Mesenchymal stem cell (in vitro differentiated cells and primary cell): ENCODE data around the gene CSRP1.
A peak's percentile ranks its signal among the peaks of the same experiment; 100 is the strongest.

Experiments used
- DNase-seq: peaks from one replicate; pipeline ENCODE4 v3.0.0-alpha.2; 2013
- H2AFZ ChIP-seq: one replicate; pipeline ENCODE4 v1.6.1; 2013; ENCODE audit warnings: low read depth, mild to moderate bottlenecking, control low read depth, inconsistent platforms, low read length, moderate library complexity
- H2AK5ac ChIP-seq: 2 replicates; pipeline ENCODE4 v1.6.1; 2013; ENCODE audit warnings: low read length, moderate library complexity, mild to moderate bottlenecking, inconsistent platforms; ENCODE audit not compliant: severe bottlenecking
- H2BK120ac ChIP-seq: one replicate; pipeline ENCODE4 v1.6.1; 2013; ENCODE audit warnings: low read depth, mild to moderate bottlenecking, inconsistent platforms, low read length, moderate library complexity
- H2BK12ac ChIP-seq, 2 experiments: one replicate each; pipeline ENCODE4 v1.6.1; 2013; ENCODE audit warnings: inconsistent platforms in 2 of 2, low read length in 2 of 2, mild to moderate bottlenecking in 2 of 2, moderate library complexity in 2 of 2, control low read depth in 1 of 2
- H2BK15ac ChIP-seq: one replicate; pipeline ENCODE4 v1.6.1; 2013; ENCODE audit warnings: mild to moderate bottlenecking, low read depth, inconsistent platforms; ENCODE audit not compliant: poor library complexity, severe bottlenecking
- H2BK5ac ChIP-seq: 2 replicates; pipeline ENCODE4 v1.6.1; 2013; ENCODE audit warnings: low read depth, mild to moderate bottlenecking, low read length, control low read depth, inconsistent platforms; ENCODE audit not compliant: poor library complexity, severe bottlenecking
- H3K14ac ChIP-seq, 2 experiments: one replicate each; pipeline ENCODE4 v1.6.1; 2013; ENCODE audit warnings: inconsistent platforms in 2 of 2, low read length in 2 of 2, control low read depth in 1 of 2, mild to moderate bottlenecking in 1 of 2, moderate library complexity in 1 of 2
- H3K18ac ChIP-seq, 2 experiments: one replicate each; pipeline ENCODE4 v1.6.1; 2013; ENCODE audit warnings: inconsistent platforms in 2 of 2, low read length in 2 of 2, control low read depth in 1 of 2, low read depth in 1 of 2, mild to moderate bottlenecking in 1 of 2
- H3K23ac ChIP-seq, 2 experiments: one replicate each; pipeline ENCODE4 v1.6.1; 2013; ENCODE audit warnings: inconsistent platforms in 2 of 2, low read length in 2 of 2, mild to moderate bottlenecking in 2 of 2, moderate library complexity in 2 of 2, control low read depth in 1 of 2
- H3K27ac ChIP-seq: 2 replicates; pipeline ENCODE4 v1.5.1; 2013; ENCODE audit warnings: mild to moderate bottlenecking, moderate library complexity, low read length, control low read depth, inconsistent platforms; ENCODE audit not compliant: poor library complexity, severe bottlenecking
- H3K27me3 ChIP-seq, 2 experiments: 2 replicates each; pipeline versions ENCODE4 v1.6.1 to v1.7.0; 2013; ENCODE audit warnings: low read length in 2 of 2, mild to moderate bottlenecking in 2 of 2, moderate library complexity in 2 of 2, control low read depth in 1 of 2, inconsistent platforms in 1 of 2; ENCODE audit not compliant: control insufficient read depth in 1 of 2, insufficient read depth in 1 of 2
- H3K36me3 ChIP-seq, 2 experiments: 2 replicates each; pipeline versions ENCODE4 v1.6.1 to v1.7.0; 2013; ENCODE audit warnings: low read length in 2 of 2, control low read depth in 1 of 2, inconsistent platforms in 1 of 2, low read depth in 1 of 2, mild to moderate bottlenecking in 1 of 2; ENCODE audit not compliant: insufficient read depth in 2 of 2, control insufficient read depth in 1 of 2
- H3K4ac ChIP-seq, 2 experiments: one replicate each; pipeline ENCODE4 v1.6.1; 2013; ENCODE audit warnings: inconsistent platforms in 2 of 2, low read length in 2 of 2, mild to moderate bottlenecking in 2 of 2, moderate library complexity in 2 of 2, control low read depth in 1 of 2, low read depth in 1 of 2
- H3K4me1 ChIP-seq: 2 replicates; pipeline ENCODE4 v1.6.1; 2013; ENCODE audit warnings: low read depth, low read length, control low read depth; ENCODE audit not compliant: control insufficient read depth, insufficient read depth
- H3K4me2 ChIP-seq: 2 replicates; pipeline ENCODE4 v1.6.1; 2013; ENCODE audit warnings: low read length, mild to moderate bottlenecking, inconsistent platforms; ENCODE audit not compliant: poor library complexity, severe bottlenecking
- H3K4me3 ChIP-seq, 2 experiments: 2 replicates each; pipeline versions ENCODE4 v1.5.1 to v1.7.0; 2013; ENCODE audit warnings: low read length in 2 of 2, mild to moderate bottlenecking in 2 of 2, control low read depth in 1 of 2, low read depth in 1 of 2; ENCODE audit not compliant: insufficient read depth in 1 of 2
- H3K79me1 ChIP-seq: replicated peaks from 2 replicates; pipeline ENCODE4 v1.6.1; 2013; ENCODE audit warnings: mild to moderate bottlenecking, control low read depth, low read length, inconsistent platforms; ENCODE audit not compliant: poor library complexity, severe bottlenecking
- H3K9ac ChIP-seq: 2 replicates; pipeline ENCODE4 v1.7.0; 2013; ENCODE audit warnings: mild to moderate bottlenecking, low read length, moderate library complexity
- H3K9me3 ChIP-seq: 2 replicates; pipeline ENCODE4 v1.7.0; 2013; ENCODE audit warnings: mild to moderate bottlenecking, low read length; ENCODE audit not compliant: control insufficient read depth
- H4K8ac ChIP-seq: one replicate; pipeline ENCODE4 v1.6.1; 2013; ENCODE audit warnings: inconsistent platforms, mild to moderate bottlenecking, low read length, moderate library complexity
- H4K91ac ChIP-seq: one replicate; pipeline ENCODE4 v1.6.1; 2013; ENCODE audit warnings: mild to moderate bottlenecking, low read length, inconsistent platforms
- WGBS: methylation state at CpG from one replicate; pipeline ENCODE4 v1.1.7; 2013; ENCODE audit warnings: mixed read lengths; 5-methylcytosine and 5-hydroxymethylcytosine counted together

The CSRP1 gene

GRCh38 chr1:201511941-201512539 lies 5.1 kb upstream of the CSRP1 start:
- H3K4me2 ChIP-seq: no peak overlapping the region
- 17% methylated on average over 6 of the region's 6 CpGs for WGBS
- H3K36me3 ChIP-seq: no peaks in the 10 kb centered on the region
- peak overlapping the region in 1 of 2 experiments; percentile 55 for H2BK12ac ChIP-seq
- no peak overlapping the region for H2BK120ac ChIP-seq
- H3K27me3 ChIP-seq: no peaks in the 10 kb centered on the region
- H3K4ac ChIP-seq: peak overlapping the region in 1 of 2 experiments; percentile 80
- no peak overlapping the region for H2AK5ac ChIP-seq
- peaks cover 10% of the 10 kb centered on the region for H3K4me1 ChIP-seq
- peak; percentile 60 for DNase-seq
- H3K4me3 ChIP-seq: no peak overlapping the region
- peak overlapping the region; percentile 6 for H4K91ac ChIP-seq
- no peaks in the 10 kb centered on the region for H3K9me3 ChIP-seq
- H3K14ac ChIP-seq: no peak overlapping the region
- no peak overlapping the region for H2BK15ac ChIP-seq
- peak overlapping the region; percentile 86 for H4K8ac ChIP-seq
- peak overlapping the region; percentile 17 to 92 for H3K18ac ChIP-seq
- H3K27ac ChIP-seq: no peak overlapping the region
- no peak overlapping the region for H3K23ac ChIP-seq
- peak overlapping the region; percentile 66 for H3K9ac ChIP-seq
- H3K79me1 ChIP-seq: no peaks in the 10 kb centered on the region
- H2AFZ ChIP-seq: peak overlapping the region; percentile 88
- no peak overlapping the region for H2BK5ac ChIP-seq

- Histone ChIP-seq H3K36me3 (no peaks in the 10 kb centered on the region), H3K4me1 (peaks cover 14% of the 10 kb centered on the region), H2BK12ac (peak overlapping the region in 1 of 2 experiments; percentile 75), H3K23ac (no peak overlapping the region), H3K4ac (peak overlapping the region; percentile 49 to 77), H2BK15ac (peak overlapping the region; percentile 9), H3K4me2 (no peak overlapping the region), H2AFZ (no peak overlapping the region), H3K4me3 (no peak overlapping the region), H3K27me3 (no peaks in the 10 kb centered on the region), H2BK120ac (peak overlapping the region; percentile 39), H3K9ac (peak overlapping the region; percentile 66), H4K8ac (no peak overlapping the region), H2BK5ac (no peak overlapping the region), H3K14ac (no peak overlapping the region), H3K18ac (peak overlapping the region in 1 of 2 experiments; percentile 92), H3K27ac (no peak overlapping the region), H4K91ac (no peak overlapping the region), H3K9me3 (no peaks in the 10 kb centered on the region), H2AK5ac (peak overlapping the region; percentile 61), H3K79me1 (no peaks in the 10 kb centered on the region)
- 65% methylated on average over 5 of the region's 6 CpGs for WGBS
- DNase-seq: no peak
Observed at GRCh38 chr1:201511396-201511940, 4.5 kb upstream of the CSRP1 start.

- Histone ChIP-seq H2BK15ac (no peak overlapping the region), H3K23ac (no peak overlapping the region), H3K9ac (no peak overlapping the region), H2BK120ac (no peak overlapping the region), H3K27ac (no peak overlapping the region), H4K91ac (no peak overlapping the region), H2BK5ac (no peak overlapping the region), H3K4me3 (no peak overlapping the region), H2AK5ac (no peak overlapping the region), H3K4me1 (peaks cover 14% of the 10 kb centered on the region), H3K27me3 (no peaks in the 10 kb centered on the region), H3K36me3 (no peaks in the 10 kb centered on the region), H3K18ac (no peak overlapping the region), H3K4ac (no peak overlapping the region), H3K79me1 (no peaks in the 10 kb centered on the region), H3K4me2 (no peak overlapping the region), H3K14ac (no peak overlapping the region), H2BK12ac (no peak overlapping the region), H4K8ac (no peak overlapping the region), H2AFZ (no peak overlapping the region), H3K9me3 (no peaks in the 10 kb centered on the region)
- WGBS: 75% methylated on average over 1 of the region's 1 CpG
- no peak for DNase-seq
Observed at GRCh38 chr1:201510734-201511133, 3.8 kb upstream of the CSRP1 start.

- Histone ChIP-seq H4K8ac (no peak overlapping the region), H3K36me3 (no peaks in the 10 kb centered on the region), H3K27me3 (no peaks in the 10 kb centered on the region), H3K23ac (peak overlapping the region in 1 of 2 experiments; percentile 60), H3K4me2 (no peak overlapping the region), H3K14ac (no peak overlapping the region), H2BK120ac (no peak overlapping the region), H2AFZ (no peak overlapping the region), H3K4me3 (no peak overlapping the region), H2AK5ac (no peak overlapping the region), H3K27ac (no peak overlapping the region), H3K4ac (no peak overlapping the region), H2BK12ac (peak overlapping the region in 1 of 2 experiments; percentile 11), H3K4me1 (peaks cover 17% of the 10 kb centered on the region), H3K9ac (no peak overlapping the region), H3K79me1 (no peaks in the 10 kb centered on the region), H3K9me3 (no peaks in the 10 kb centered on the region), H4K91ac (no peak overlapping the region), H2BK5ac (no peak overlapping the region), H3K18ac (no peak overlapping the region), H2BK15ac (no peak overlapping the region)
- 96% methylated on average over 1 of the region's 2 CpGs for WGBS
- no peak for DNase-seq
Observed at GRCh38 chr1:201509601-201510374, 2.9 kb upstream of the CSRP1 start.
